Measurements from ENCODE around the gene PSME3IP1.
"Not testable (repeated sequence)": the region's sequence is repeated elsewhere in the genome, so short reads cannot be mapped to it uniquely, and the experiment has no call there.

The PSME3IP1 gene

GRCh38 chr16:57196753-57197152, 10.9 kb upstream of the PSME3IP1 start:
- no peak for DNase-seq (ENCODE audit: low read depth)

DNA sequence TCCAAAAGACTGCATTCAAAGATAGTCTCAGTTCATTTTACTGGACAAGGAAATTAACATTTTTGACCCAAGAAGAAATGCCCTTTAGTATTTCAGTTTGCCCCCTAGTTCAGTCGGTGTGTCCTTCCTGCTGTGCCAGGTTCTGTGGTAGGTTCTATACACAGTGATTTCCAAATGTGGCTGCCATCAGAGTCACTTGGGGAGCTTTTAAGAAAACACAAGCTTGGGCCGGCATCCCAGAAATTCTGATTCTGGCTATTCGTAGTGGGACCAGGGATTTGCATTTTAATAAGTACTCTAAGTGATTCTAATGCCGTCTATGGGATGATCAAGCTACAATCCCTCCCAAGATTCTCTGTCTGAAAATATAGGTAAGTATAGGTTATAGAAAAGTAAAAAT, 10.4 kb upstream of the PSME3IP1 start:
- no peak for DNase-seq (ENCODE audit: low read depth)

GRCh38 chr16:57194512-57194911, 8.7 kb upstream of the PSME3IP1 start:
- peak; percentile 86 for DNase-seq (ENCODE audit: low read depth)

GRCh38 chr16:57192720-57193486, 7.1 kb upstream of the PSME3IP1 start:
- no peak for DNase-seq (ENCODE audit: low read depth)

DNA sequence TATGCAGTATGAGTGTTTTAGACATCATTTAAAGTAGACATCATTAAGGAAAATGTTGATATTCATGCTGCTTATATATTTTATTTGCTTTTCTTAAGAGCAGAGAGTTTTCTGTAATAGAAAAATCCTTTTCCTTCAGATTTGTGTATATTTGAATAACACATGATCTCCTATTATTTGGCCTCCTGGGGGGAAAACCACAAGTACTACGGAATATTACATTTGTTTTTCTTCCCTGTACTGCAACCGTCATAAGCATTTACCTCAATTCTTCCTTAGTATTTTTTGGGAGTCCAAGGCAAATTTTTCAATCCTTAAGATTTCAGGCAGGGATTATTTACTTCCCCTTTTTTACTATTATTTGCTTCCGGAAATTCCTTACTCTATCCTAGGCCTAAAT, 6.3 kb upstream of the PSME3IP1 start:
- DNase-seq (ENCODE audit: low read depth): no peak

GRCh38 chr16:57191056-57191571, 5.3 kb upstream of the PSME3IP1 start:
- DNase-seq (ENCODE audit: low read depth): no peak

DNA sequence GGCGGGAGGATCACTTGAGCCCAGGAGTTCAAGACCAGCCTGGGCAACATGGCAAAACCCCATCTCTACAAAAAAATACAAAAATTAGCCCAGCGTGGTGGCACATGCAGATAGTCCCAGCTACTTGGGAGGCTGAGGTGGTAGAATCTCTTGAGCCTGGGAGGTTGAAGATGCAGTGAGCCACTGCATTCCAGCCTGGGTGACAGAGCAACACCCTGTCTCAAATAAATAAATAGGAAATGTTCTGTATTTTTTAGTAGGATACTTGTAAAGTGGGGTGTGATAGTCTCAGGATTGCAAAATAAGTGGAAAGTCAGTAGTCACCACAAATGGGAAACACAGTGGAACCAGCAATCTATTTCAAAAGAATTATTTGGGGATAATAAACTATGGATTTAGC, 4.3 kb upstream of the PSME3IP1 start:
- no peak for DNase-seq (ENCODE audit: low read depth)

- not testable (repeated sequence) for DNase-seq (ENCODE audit: low read depth)
Observed at GRCh38 chr16:57189527-57189926, 3.7 kb upstream of the PSME3IP1 start.

GRCh38 chr16:57188711-57189002, 2.8 kb upstream of the PSME3IP1 start:
- no peak for DNase-seq (ENCODE audit: low read depth)

GRCh38 chr16:57187902-57188710, 2.3 kb upstream of the PSME3IP1 start:
- DNase-seq (ENCODE audit: low read depth): not testable (repeated sequence)

DNA sequence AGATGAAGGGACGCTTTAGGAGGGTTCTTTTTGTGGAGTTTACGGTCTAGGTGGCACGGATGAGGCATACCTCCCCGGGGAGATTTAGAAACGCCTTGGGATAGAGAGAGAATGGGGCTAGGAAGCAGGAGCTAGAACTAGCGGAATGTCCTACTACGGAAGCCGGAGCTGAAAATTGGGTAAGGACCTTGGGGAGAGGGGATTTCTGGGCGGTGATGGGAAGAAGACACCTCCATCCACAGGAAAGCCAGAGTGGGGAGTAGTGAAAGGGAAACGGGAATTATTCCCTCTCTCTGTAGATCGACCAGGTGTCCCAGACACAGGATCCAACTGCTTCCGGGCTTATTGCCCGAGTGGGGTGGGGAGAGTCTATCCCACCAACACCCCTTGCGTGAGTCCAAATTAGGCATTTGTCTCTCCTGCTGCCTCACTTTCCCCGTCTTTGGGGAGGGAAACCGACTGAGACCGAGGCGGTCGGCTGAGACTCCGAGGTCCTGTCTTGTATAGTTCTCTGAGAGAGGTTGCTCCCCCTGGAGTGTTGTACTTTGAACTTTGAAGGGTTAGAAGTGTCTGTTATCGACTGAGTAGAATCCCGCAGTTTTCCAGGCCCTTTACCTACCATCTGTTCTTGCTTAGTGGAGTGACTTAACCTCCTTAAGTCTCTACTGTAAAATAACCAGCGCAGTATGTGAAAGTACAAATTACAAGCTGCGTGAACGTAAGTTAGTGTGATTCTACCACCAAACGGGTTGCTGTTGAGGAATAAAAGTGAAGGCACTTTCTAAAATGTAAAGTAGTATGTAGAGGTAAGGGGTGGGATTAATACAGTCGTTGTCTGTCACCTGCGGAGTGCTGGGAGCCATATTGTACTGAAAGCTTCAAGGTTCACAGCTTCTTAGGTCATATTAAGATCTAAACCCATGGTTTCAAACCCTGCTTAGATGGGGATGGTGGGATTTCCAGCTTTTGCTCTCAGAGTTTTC, 1.3 kb upstream of the PSME3IP1 start:
- DNase-seq (ENCODE audit: low read depth): no peak

GRCh38 chr16:57185446-57185944, 344 bp downstream of the PSME3IP1 start:
- no peak for DNase-seq (ENCODE audit: low read depth)

DNA sequence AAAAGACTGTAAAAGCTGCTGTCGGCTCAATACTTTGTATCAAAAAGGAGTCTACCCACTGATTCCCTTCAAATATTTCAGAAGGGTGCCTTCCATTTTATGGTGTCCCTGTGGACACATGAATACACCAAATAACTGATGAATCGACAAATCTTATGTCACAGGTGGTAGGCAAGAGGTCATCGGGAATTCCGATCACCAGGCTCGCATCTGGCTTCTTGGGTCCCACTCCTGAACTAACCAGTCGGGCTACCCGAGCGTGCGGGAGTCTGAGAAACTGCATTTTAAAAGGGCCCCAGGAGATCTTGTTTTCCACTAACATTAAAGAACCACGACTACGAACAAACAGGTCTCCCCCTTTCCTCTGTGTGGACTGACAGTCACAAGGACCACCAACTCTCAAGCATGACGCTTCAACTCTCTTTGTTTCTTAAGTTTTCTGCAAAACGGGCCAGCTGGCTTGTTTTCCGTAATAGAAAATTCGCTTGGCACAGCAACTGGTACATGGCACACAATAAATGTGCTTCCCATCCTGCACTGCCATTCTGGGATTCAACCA, 873 bp downstream of the PSME3IP1 start:
- no peak for DNase-seq (ENCODE audit: low read depth)

GRCh38 chr16:57184113-57184512, 1.7 kb downstream of the PSME3IP1 start:
- no peak for DNase-seq (ENCODE audit: low read depth)

DNA sequence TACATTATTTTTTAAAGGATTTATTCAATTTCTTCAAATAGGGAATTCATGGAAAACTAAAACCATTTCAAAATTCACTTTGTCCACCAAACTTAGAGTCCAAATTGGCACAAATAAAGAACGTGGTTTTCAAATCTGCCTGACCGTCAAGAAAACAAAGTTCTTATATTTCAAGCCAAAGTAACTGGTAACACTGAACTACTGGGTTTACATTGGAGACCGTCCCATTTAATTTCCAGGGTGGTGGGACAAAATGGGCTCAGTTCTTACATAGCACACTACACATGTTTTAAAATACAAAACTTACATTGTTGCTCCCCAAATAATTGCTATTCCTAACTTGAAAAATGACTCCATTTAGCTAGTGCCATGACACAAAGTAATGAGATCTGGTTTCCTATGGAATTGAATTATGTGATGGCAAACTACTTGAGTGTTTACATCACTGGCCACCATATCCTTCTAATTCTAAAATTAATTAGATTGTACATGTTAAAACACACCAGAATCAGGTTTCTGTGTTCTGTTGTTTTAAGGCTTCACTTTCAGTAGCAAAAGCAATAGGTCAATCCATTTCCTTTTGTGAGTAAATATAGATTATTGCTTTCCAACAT, 6.5 kb downstream of the PSME3IP1 start:
- no peak for DNase-seq (ENCODE audit: low read depth)

GRCh38 chr16:57178793-57179212, 7.0 kb downstream of the PSME3IP1 start:
- no peak for DNase-seq (ENCODE audit: low read depth)

DNA sequence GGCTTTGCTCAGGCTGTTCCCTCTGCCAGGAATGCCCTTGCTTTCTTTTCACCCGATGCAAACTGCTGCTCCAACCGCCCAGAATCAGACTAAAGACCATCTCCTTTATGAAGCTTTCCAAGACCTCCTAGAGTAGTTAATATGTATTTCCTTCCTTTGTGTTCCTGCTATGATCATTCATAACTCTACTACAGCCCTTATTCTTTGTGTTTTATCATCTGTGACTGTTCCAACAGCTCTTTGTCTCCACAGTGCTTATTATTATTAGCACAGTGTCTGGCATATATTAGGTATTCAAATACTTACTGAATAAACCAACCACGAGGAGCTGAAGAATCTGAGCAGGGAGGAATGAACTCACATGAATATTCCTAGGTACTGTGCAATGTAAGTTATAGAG, 7.6 kb downstream of the PSME3IP1 start:
- no peak for DNase-seq (ENCODE audit: low read depth)

DNA sequence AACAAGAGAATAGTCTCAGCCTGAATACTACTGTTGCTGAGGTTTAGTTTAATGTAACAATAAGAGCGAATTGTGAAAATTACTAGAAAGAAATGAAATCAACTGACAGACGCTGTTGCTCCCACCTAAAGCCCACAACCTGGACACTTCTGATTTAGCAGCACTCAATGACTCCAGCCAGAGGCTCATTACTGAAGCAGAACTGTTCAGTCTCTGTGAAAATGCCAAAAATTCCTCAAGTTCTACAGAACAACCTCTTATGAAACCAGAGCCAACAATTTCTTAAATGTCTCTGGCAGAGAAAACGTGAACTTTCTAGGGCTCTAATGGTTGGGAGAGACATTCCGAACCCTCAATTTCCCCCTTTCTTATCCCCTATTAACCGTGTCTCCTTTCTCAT, 9.9 kb downstream of the PSME3IP1 start:
- no peak for DNase-seq (ENCODE audit: low read depth)

DNA sequence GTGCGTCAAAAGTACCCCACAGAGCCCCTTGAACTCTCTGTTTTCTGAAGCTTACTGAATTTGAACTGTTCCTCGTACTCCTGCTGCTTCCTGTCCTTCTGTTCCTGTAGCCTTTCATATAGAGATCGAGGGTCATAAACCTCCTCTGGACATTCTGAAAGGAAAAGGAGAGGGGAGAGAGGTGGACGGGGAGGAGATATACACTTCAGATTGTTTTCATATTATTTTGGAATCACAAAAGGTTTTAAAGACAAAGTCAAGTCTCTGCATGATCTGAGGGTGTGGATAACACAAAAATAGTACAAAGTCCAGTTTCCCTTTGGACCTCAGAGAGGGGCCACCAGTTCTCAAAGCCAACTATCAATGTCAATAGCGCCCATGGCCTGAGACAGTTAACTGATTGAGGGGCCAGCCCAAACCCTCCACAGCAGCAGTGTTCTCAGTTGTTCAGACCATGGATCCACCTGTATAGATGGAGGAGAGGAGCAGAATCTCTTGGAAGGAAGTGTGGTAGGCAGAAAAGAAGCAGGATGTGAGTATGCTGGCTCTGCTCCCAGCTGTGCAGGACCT, 13.0 kb downstream of the PSME3IP1 start:
- no peak for DNase-seq (ENCODE audit: low read depth)

DNA sequence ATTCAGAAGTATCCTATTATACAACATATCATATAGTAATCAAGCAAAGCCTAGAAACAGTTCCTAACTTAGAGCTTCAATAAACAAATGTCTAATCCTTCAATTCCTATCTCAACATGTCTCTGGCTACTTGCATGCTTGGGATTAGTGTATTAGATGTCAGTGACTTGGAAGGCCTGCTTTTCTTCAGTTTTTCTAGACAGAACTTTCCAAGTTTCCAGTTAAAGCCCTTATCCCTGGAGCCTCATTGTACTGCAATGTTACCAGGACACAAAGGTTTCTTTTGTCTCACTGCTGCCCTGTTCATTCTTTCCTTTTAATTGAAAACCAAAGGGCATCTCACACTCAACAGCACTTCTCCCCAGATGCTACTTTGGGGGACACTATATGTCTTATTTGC, 16.5 kb downstream of the PSME3IP1 start:
- no peak for DNase-seq (ENCODE audit: low read depth)

GRCh38 chr16:57167953-57168352, 17.9 kb downstream of the PSME3IP1 start:
- DNase-seq (ENCODE audit: low read depth): peak; percentile 56

Measured in stromal cell of bone marrow (primary cell).